H1 (cell line): ENCODE measurements around the gene TMEM72. TPM values are rescaled to one million over a fixed set of nuclear protein-coding genes. Genes with fewer than 3 reads are reported as not detected.

Experiments used
- BCL11A ChIP-seq, 2 experiments: IDR thresholded peaks; one replicate each; pipeline ENCODE4 v1.6.1; 2011; ENCODE audit warnings: low read depth in 2 of 2, low read length in 2 of 2, mild to moderate bottlenecking in 2 of 2
- HDAC6 ChIP-seq: IDR thresholded peaks from one replicate; pipeline ENCODE4 v1.7.1; 2012; ENCODE audit warnings: low read depth, mild to moderate bottlenecking, inconsistent platforms, low read length, moderate library complexity
- KDM4A ChIP-seq: IDR thresholded peaks from one replicate; pipeline ENCODE4 v1.7.1; 2012; ENCODE audit warnings: low read depth, mild to moderate bottlenecking, moderate library complexity, low read length, inconsistent platforms; ENCODE audit not compliant: severe bottlenecking
- NANOG ChIP-seq: IDR thresholded peaks from 2 replicates; pipeline ENCODE4 v1.6.1; 2011; ENCODE audit warnings: low read length, low read depth, mild to moderate bottlenecking, inconsistent platforms; ENCODE audit not compliant: insufficient read depth, poor library complexity, severe bottlenecking
- RAD21 ChIP-seq, 2 experiments: IDR thresholded peaks in 1 of 2; conservative IDR thresholded peaks in 1 of 2; 2 replicates each; pipeline ENCODE4 v1.6.1; 2011; ENCODE audit warnings: low read depth in 2 of 2, low read length in 2 of 2, improper control_type of control experiment in 1 of 2, inconsistent platforms in 1 of 2, mild to moderate bottlenecking in 1 of 2, moderate library complexity in 1 of 2
- TAF1 ChIP-seq: IDR thresholded peaks from 2 replicates; pipeline ENCODE4 v1.6.1; 2011; ENCODE audit warnings: mild to moderate bottlenecking, low read depth, low read length
- polyA plus RNA-seq, 7 experiments: library from polyadenylated mRNA; depleted of rRNA in 3 of 7; stranded (reverse) in 5 of 7; unstranded in 2 of 7; fragments of >200 nt in 5 of 7; fragments of 200-250 nt in 2 of 7; gene quantifications; 1 replicate in 5 of 7; 2 replicates in 1 of 7; 4 replicates in 1 of 7; pipeline versions ENCODE4 v1.2.1 to v1.2.3, GENCODE V29; 2011 to 2013; ENCODE audit warnings: missing spikeins in 2 of 7, mixed read lengths in 2 of 7
- total RNA-seq: library from RNA; stranded (reverse); fragmentation: NEBNext Ultra II Directional; extraction: Animal tissue kit (Norgen Biotek cat#: 25700); gene quantifications from 2 replicates; pipeline ENCODE4 v1.2.1, GENCODE V29; 2021
- TF ChIP-seq, protein P1 (sequence below), 3 experiments: IDR thresholded peaks; 1 replicate in 2 of 3; 2 replicates in 1 of 3; pipeline versions ENCODE4 v1.5.1 to v1.6.1; 2011; ENCODE audit warnings: low read length in 3 of 3, mild to moderate bottlenecking in 3 of 3, inconsistent platforms in 2 of 3, low read depth in 1 of 3, moderate library complexity in 1 of 3; ENCODE audit not compliant: insufficient read depth in 1 of 3; ENCODE audit errors: control extremely low read depth in 1 of 3

Gene TMEM72
- total and polyA plus RNA-seq, 2 of the 8 experiments (the other 6 are each of a cell fraction or from before 2014, with no cell fraction given) = not detected

DNA sequence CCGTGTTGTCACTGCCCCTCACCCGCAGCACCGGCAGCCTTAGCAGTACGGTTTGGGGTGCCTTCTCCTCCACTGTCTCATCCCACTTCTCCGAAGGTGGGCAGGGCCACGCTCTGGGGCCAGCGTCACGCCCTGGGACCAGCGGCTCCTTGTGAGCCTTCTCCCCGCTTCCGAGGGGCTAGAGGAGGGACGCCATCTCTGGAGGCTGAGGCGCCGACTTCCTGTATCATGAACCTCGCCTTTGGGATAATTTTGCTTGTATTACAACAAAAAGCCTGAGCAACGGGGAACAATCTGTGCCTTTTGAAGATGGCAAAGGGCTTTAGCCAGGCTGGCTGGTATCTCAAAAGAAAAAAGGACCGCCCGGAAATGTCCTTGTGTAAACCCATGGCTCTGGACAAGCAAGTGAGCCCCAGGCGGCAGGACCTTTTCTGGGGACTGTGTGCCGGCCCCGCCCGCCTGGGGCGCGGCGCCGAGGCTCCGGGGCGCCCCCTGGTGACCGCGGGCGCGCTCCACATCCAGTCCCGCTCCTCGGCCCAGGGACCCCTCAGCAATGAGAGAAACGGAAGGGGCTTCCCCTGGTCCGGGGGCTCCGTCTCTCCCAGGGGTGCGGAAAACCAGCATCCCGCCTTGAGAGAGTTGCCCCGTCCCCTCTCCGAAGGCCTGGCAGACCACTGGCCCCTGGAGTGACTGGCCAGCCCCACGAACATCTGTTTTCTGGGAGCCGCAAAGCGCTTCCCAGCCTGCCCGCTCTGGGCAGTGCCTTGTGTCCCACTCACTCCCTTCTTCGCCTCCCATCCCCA is 63.7 kb downstream of the TMEM72 start (continued):
- TF ChIP-seq TAF1 = peak; percentile 36; the same call in 1 of the 2 replicates
- TF ChIP-seq, protein P1, sequence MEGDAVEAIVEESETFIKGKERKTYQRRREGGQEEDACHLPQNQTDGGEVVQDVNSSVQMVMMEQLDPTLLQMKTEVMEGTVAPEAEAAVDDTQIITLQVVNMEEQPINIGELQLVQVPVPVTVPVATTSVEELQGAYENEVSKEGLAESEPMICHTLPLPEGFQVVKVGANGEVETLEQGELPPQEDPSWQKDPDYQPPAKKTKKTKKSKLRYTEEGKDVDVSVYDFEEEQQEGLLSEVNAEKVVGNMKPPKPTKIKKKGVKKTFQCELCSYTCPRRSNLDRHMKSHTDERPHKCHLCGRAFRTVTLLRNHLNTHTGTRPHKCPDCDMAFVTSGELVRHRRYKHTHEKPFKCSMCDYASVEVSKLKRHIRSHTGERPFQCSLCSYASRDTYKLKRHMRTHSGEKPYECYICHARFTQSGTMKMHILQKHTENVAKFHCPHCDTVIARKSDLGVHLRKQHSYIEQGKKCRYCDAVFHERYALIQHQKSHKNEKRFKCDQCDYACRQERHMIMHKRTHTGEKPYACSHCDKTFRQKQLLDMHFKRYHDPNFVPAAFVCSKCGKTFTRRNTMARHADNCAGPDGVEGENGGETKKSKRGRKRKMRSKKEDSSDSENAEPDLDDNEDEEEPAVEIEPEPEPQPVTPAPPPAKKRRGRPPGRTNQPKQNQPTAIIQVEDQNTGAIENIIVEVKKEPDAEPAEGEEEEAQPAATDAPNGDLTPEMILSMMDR (IDR thresholded peaks at IDR 0.05; ENCODE audit: control extremely low read depth in 1 of 3, insufficient read depth in 1 of 3, low read depth in 1 of 3, low read length in 3 of 3) = peak; percentile 70 to 87 (median 77)
- TF ChIP-seq HDAC6 = no peak
- peak; percentile 33 for TF ChIP-seq KDM4A
- no peak for TF ChIP-seq NANOG
- TF ChIP-seq BCL11A (IDR thresholded peaks at IDR 0.05; ENCODE audit: low read depth in 2 of 2, low read length in 2 of 2) = no peak
- TF ChIP-seq RAD21 (IDR thresholded peaks at IDR 0.05 in 1 of 2, conservative IDR thresholded peaks at IDR 0.05 in 1 of 2; ENCODE audit: low read depth in 2 of 2, low read length in 2 of 2) = peak; percentile 53 to 77
